Upper lobe of right lung (tissue), 1 donor: ENCODE measurements around the gene PPP2R1B. TPM values are rescaled to one million over a fixed set of nuclear protein-coding genes. Genes with fewer than 3 reads are reported as not detected.
A peak's percentile ranks its signal among the peaks of the same experiment; 100 is the strongest.

Experiments
- ATAC-seq: fragments of 200-7000 bp; cut with Tn5 transposase; one replicate; pipeline ENCODE4 v1.9.1; 2020; ENCODE audit warnings: mild to moderate bottlenecking, moderate library complexity
- DNase-seq: peaks from one replicate; pipeline ENCODE4 v3.0.0-alpha.2; 2020
- H3K27ac ChIP-seq: fragments of 200-600 bp; one replicate; pipeline ENCODE4 v1.8.0; 2022
- H3K27me3 ChIP-seq: fragments of 200-600 bp; one replicate; pipeline ENCODE4 v1.8.0; 2022; ENCODE audit warnings: mild to moderate bottlenecking
- H3K36me3 ChIP-seq: fragments of 200-600 bp; one replicate; pipeline ENCODE4 v1.8.0; 2022
- H3K4me1 ChIP-seq: fragments of 200-600 bp; one replicate; pipeline ENCODE4 v1.8.0; 2022
- H3K4me3 ChIP-seq: fragments of 200-600 bp; one replicate; pipeline ENCODE4 v1.8.0; 2022; ENCODE audit warnings: mild to moderate bottlenecking
- H3K9me3 ChIP-seq: fragments of 200-600 bp; one replicate; pipeline ENCODE4 v1.8.0; 2022
- intact Hi-C: fragments of 100-400 bp; cut with DNase I; formaldehyde crosslinking; loops from one replicate; pipeline ENCODE4 v1.11.0; 2022
- total RNA-seq: library from RNA; stranded (reverse); fragmentation: NEBNext Ultra II Directional; extraction: Animal tissue kit (Norgen Biotek cat#: 25700); gene quantifications from one replicate; pipeline ENCODE4 v1.2.1, GENCODE V29; 2021
- TF ChIP-seq, protein P1 (sequence below): fragments of 200-600 bp; IDR thresholded peaks from one replicate; pipeline ENCODE4 v1.8.0; 2022; ENCODE audit warnings: antibody characterized with exemption
- donor health status: DM: no; HTN: yes; CAD: no; lungs with severe emphysema.

PPP2R1B gene
- total RNA-seq, 1 donor from 2014 or later = 26.7 TPM

DNA sequence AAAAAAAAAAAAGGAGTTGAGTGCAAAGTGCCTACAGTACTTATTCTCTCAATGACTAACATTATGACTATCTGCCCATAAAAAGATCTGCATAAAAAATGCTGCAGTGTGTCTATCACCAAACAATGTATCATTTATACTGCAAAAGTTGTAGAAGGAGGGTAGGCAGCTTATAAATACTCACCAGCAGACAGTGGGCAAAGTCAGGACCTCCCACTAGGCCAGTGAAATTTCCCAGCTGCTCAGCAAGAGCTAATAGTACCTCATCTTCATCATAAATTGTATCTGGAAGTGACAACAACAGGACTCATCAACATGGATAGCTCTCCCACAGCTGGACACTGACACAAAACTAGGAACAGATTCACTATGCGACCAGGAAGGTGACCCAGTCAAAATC is 1.6 kb downstream of the PPP2R1B start:
- intact Hi-C loops = no loop called here
- TF ChIP-seq, protein P1, sequence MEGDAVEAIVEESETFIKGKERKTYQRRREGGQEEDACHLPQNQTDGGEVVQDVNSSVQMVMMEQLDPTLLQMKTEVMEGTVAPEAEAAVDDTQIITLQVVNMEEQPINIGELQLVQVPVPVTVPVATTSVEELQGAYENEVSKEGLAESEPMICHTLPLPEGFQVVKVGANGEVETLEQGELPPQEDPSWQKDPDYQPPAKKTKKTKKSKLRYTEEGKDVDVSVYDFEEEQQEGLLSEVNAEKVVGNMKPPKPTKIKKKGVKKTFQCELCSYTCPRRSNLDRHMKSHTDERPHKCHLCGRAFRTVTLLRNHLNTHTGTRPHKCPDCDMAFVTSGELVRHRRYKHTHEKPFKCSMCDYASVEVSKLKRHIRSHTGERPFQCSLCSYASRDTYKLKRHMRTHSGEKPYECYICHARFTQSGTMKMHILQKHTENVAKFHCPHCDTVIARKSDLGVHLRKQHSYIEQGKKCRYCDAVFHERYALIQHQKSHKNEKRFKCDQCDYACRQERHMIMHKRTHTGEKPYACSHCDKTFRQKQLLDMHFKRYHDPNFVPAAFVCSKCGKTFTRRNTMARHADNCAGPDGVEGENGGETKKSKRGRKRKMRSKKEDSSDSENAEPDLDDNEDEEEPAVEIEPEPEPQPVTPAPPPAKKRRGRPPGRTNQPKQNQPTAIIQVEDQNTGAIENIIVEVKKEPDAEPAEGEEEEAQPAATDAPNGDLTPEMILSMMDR = no peak
- Histone ChIP-seq H3K27ac (no peak overlapping the region), H3K9me3 (no peaks in the 10 kb centered on the region), H3K36me3 (peaks cover 47% of the 10 kb centered on the region), H3K4me3 (peak overlapping the region; percentile 93), H3K27me3 (no peaks in the 10 kb centered on the region), H3K4me1 (peaks cover 16% of the 10 kb centered on the region)
- ATAC-seq (no peak), DNase-seq (no peak)

DNA sequence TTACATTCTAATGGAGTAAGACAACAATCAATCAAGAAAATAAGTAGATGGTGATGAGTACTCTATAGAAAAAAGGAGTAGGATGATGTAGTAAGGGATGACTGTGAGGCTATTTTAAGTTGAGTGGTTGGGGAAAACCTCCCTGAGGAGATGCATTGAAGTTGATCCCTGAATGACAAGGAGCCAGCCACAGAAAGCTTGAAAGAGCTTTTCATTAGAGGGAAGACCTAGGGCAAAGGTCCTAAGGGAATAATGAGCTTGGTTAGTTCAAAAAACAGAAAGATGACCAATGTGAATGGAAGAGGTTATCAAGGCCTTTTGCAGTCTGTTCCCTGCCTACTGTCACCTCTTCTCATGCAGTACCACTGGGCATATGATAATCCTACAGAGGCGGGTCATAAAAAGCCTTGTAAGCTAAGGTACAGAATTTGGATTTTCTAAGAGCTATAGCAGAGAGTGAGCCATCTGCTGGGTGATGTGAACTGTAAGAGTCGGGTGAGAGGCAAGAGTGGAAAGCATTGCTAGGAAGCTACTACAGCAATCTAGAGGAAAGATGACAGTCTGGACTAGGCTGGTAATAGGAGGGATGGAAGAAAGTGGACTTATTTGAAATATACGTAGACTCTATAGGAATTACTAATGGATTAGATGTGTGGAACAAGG is 3.1 kb downstream of the PPP2R1B start:
- Histone ChIP-seq H3K4me3 (no peak overlapping the region), H3K9me3 (no peaks in the 10 kb centered on the region), H3K36me3 (peaks cover 62% of the 10 kb centered on the region), H3K27ac (no peak overlapping the region), H3K4me1 (peaks cover 16% of the 10 kb centered on the region), H3K27me3 (no peaks in the 10 kb centered on the region)
- DNase-seq (no peak), ATAC-seq (no peak)
- TF ChIP-seq, protein P1 = no peak
- intact Hi-C loops = no loop called here

DNA sequence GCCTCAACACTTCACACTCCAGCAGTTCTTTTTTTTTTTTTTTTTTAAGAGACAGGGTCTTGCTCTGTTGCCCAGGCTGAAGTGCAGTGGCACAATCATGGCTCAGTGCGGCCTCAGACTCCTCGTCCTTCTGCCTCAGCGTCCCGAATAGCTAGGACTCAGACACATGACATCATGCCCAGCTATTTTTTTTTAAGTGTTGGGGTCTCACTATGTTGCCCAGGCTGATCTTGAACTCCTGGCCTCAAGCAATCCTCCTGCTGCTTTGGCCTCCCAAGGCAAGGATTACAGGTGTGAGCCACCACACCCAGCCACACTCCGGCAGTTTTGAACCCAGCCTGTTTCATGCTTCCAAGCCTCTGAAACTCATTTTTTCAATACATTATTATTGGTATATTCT is 3.7 kb downstream of the PPP2R1B start:
- Histone ChIP-seq H3K4me1 (peaks cover 16% of the 10 kb centered on the region), H3K27ac (no peak overlapping the region), H3K27me3 (no peaks in the 10 kb centered on the region), H3K4me3 (no peak overlapping the region), H3K36me3 (peaks cover 68% of the 10 kb centered on the region), H3K9me3 (no peaks in the 10 kb centered on the region)
- TF ChIP-seq, protein P1 = no peak
- DNase-seq (no peak), ATAC-seq (no peak)
- intact Hi-C loops = no loop called here

DNA sequence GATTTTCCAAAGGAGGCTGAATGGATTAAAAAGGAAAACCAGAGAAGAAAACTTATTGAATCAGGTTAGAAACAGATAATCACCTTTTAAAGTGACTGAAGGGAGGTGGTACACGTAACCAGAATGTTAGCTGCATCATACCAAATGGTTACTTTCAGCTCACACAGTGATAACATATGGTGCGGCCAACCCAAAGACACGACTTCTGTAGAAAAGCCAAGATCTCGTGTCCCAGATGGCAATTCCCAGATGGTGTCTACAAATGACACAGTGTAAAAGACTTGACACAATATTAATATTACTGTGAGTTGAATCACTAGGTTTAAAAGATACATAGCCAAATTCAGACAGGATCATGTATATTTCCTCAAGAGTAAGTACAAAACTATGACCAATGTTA is 5.2 kb downstream of the PPP2R1B start:
- no peak overlapping the region for H3K27ac ChIP-seq
- no peak for ATAC-seq
- H3K4me3 ChIP-seq = no peak overlapping the region
- TF ChIP-seq, protein P1 = no peak
- intact Hi-C loops = no loop called here
- DNase-seq = no peak
- H3K27me3 ChIP-seq = no peaks in the 10 kb centered on the region
- H3K4me1 ChIP-seq = peaks cover 16% of the 10 kb centered on the region
- H3K9me3 ChIP-seq = no peaks in the 10 kb centered on the region
- peaks cover 78% of the 10 kb centered on the region for H3K36me3 ChIP-seq

DNA sequence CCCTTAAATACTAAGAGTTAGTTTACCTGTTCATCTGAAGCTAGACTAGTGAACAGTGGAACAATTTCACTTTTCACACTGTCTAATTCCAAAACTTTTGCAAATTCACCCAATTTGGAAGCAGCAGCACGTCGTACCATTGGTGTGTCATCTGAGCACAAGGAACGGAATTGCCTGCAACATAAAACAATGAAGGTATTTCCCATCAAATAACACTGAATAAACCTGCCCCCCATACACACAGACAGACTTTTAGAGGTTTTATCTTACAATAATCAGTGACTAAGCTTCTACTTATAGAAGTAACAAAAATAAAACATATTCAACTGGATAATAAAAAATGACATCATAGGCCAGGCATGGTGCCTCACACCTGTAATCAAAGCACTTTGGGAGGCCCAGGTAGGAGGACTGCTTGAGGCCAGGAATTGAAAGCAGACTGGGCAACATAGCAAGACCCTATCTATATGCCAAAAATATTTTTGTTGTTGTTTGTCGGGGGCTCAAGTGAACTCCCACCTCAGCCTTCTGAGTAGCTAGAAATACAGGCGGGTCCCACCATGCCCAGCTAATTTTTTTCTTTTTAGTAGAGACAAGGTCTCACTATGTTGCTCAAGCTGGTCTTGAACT is 6.3 kb downstream of the PPP2R1B start:
- Histone ChIP-seq H3K9me3 (no peaks in the 10 kb centered on the region), H3K4me1 (peaks cover 13% of the 10 kb centered on the region), H3K36me3 (peaks cover 85% of the 10 kb centered on the region), H3K27me3 (no peaks in the 10 kb centered on the region), H3K4me3 (no peak overlapping the region), H3K27ac (no peak overlapping the region)
- DNase-seq (no peak), ATAC-seq (no peak)
- intact Hi-C loops = no loop called here
- TF ChIP-seq, protein P1 = no peak
